ENCODE measurements around the gene SLC25A4. TPM values are rescaled to one million over a fixed set of nuclear protein-coding genes. Genes with fewer than 3 reads are reported as not detected.

The SLC25A4 gene
- total RNA-seq, result 16.9 and 20.0 TPM in 2 replicates

DNA sequence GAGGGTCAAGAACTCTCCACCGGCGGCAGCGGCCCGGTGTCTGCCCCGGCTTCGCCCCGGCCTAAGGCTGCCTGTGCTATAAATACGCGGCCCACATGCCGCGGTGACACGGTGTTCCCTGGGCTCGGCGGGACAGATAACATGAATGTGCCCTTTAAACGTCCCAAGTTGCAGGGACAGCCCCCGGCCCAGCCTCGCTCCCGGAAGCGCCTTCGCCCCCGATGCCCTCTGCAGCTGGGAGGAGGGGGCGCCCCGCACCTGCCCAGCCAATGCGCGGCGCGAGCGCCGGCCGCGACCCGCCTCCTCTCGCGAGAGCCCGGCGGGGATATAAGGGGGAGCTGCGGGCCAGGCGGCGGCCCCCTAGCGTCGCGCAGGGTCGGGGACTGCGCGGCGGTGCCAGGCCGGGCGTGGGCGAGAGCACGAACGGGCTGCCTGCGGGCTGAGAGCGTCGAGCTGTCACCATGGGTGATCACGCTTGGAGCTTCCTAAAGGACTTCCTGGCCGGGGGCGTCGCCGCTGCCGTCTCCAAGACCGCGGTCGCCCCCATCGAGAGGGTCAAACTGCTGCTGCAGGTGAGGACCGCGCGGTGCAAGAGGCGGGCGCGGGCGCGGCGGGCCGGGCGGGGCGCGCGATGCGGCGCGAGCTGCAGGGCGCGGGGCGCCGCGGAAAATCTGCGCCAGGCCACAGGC lies at the start of gene SLC25A4:
Gene SLC25A4 (plus strand): TSS at position 355 of the 689 bp plus-strand sequence. CDS start 107 bp downstream, at position 462.
- Histone ChIP-seq H3K27me3 (ENCODE audit: control insufficient read depth, insufficient read depth, low read length) (no peaks in the 10 kb centered on the region), H3K4me3 (ENCODE audit: low read depth, low read length) (peak within 1 kb of the TSS; percentile 71), H3K36me3 (ENCODE audit: control insufficient read depth, insufficient read depth, low read length) (peaks cover 5% of the 10 kb centered on the region)
- DNase-seq (ENCODE audit: low read depth), result peak; percentile 40
- FAIRE-seq, result no peak
- TF ChIP-seq, protein P1, sequence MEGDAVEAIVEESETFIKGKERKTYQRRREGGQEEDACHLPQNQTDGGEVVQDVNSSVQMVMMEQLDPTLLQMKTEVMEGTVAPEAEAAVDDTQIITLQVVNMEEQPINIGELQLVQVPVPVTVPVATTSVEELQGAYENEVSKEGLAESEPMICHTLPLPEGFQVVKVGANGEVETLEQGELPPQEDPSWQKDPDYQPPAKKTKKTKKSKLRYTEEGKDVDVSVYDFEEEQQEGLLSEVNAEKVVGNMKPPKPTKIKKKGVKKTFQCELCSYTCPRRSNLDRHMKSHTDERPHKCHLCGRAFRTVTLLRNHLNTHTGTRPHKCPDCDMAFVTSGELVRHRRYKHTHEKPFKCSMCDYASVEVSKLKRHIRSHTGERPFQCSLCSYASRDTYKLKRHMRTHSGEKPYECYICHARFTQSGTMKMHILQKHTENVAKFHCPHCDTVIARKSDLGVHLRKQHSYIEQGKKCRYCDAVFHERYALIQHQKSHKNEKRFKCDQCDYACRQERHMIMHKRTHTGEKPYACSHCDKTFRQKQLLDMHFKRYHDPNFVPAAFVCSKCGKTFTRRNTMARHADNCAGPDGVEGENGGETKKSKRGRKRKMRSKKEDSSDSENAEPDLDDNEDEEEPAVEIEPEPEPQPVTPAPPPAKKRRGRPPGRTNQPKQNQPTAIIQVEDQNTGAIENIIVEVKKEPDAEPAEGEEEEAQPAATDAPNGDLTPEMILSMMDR (IDR thresholded peaks at IDR 0.05; ENCODE audit: insufficient read depth, low read length, severe bottlenecking), result peak; percentile 55

DNA sequence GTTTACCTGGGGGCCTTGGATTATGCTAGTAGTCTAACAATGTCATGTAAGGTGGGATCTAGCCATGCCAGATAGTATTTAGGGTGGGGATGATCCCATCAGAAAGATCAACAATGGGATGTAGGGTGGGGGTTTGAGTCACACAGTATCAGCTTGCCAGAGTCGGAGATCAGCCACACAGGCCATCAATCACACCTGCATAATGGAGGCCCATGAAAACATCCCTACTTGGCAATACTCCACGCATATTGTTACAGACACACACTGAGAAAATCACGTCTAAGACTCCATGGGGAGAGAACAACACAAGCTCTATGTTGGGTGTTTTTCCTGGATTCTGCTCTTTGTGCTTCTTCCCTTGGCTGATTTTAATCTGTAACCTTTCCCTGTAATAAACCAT lies 49.5 kb upstream of the SLC25A4 start:
- no peak overlapping the region for H3K4me3 ChIP-seq (ENCODE audit: low read depth, low read length)
- TF ChIP-seq, protein P1 (IDR thresholded peaks at IDR 0.05; ENCODE audit: insufficient read depth, low read length, severe bottlenecking), result no peak
- DNase-seq (ENCODE audit: low read depth) (no peak), FAIRE-seq (no peak)
- H3K36me3 ChIP-seq (ENCODE audit: control insufficient read depth, insufficient read depth, low read length), result no peaks in the 10 kb centered on the region
- H3K27me3 ChIP-seq (ENCODE audit: control insufficient read depth, insufficient read depth, low read length), result no peaks in the 10 kb centered on the region

DNA sequence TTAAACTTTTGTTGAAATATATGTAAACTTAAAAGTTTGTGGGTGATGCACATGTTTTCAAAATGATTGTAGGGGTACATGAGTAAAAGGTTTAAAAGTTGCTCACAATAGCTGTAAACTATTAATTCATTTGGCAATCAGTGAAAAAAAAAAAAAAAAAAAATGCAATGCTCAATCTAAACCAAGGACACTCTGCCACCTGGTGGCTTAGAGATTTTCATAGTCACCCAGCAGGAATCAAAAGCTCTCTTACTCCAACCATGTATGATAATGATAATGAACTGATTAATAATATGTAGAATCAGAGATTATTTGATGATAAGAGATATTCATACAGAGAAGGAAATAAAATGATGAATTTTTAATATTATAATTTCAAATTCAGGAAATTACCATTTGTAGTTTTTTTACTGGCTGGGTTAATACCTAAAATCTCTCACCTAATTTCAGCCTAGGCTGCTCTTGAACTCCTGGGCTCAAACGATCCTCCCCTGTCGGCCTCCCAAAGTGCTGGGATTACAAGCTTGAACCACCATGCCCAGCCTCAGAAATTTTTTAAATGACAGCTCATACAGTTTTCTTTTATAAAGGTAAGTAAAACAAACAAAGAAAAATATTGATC lies 46.9 kb upstream of the SLC25A4 start:
- Histone ChIP-seq H3K4me3 (ENCODE audit: low read depth, low read length) (no peak overlapping the region), H3K36me3 (ENCODE audit: control insufficient read depth, insufficient read depth, low read length) (no peaks in the 10 kb centered on the region), H3K27me3 (ENCODE audit: control insufficient read depth, insufficient read depth, low read length) (no peaks in the 10 kb centered on the region)
- FAIRE-seq, result no peak
- DNase-seq (ENCODE audit: low read depth), result peak; percentile 46
- TF ChIP-seq, protein P1 (IDR thresholded peaks at IDR 0.05; ENCODE audit: insufficient read depth, low read length, severe bottlenecking), result peak; percentile 32

DNA sequence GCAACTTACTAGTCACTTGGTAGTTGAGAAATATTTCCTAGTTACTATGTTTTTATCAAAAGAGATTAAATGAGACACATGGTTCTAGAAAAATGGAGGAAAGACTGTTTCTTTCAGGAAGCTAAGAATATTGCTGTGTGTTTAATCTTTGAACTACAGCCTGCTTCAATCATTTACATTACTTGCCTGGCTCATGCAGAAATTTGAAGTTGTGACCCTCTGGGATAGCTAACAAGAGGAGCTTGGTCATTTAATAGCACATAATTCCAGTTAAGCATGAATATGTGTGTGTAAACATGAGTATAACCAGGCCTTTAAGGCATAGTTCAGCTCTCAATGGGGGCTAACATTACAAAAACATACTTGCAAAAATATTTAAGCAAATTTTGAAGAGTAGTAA lies 44.6 kb upstream of the SLC25A4 start:
- DNase-seq (ENCODE audit: low read depth) (no peak), FAIRE-seq (no peak)
- TF ChIP-seq, protein P1 (IDR thresholded peaks at IDR 0.05; ENCODE audit: insufficient read depth, low read length, severe bottlenecking), result no peak

DNA sequence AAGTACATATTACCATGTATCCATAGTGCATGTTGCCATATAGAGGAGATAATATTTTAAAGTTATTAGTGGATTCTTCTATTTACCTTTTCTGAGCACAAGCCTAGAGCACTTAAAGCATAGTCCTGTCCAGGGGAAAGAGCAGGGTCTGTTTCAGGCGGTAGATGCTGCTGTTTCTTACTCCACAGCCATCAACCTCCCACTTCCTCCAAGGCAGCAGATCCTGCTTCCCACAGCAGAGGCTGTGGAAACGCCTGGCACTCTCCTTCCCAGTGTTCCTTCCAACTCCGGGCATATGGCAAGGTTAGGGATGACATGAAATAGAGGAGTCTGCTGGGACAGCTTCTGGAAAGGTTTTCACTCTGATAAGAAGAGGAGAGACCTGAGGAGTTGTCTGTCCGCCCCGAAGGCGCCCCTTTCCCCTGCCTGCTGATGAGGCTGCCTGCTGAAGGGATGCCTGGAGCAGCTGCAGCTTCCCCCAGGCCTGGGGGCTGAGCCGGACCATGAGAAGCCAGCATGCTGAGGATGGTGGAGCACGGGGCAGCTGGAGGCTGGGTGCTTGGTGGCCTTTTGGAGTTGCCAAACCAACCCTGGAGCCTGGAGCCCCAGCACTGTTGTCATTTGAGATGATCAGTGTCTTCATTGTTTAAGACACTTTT lies 43.9 kb upstream of the SLC25A4 start:
- DNase-seq (ENCODE audit: low read depth), result no peak
- Histone ChIP-seq H3K36me3 (ENCODE audit: control insufficient read depth, insufficient read depth, low read length) (no peaks in the 10 kb centered on the region), H3K4me3 (ENCODE audit: low read depth, low read length) (no peak overlapping the region), H3K27me3 (ENCODE audit: control insufficient read depth, insufficient read depth, low read length) (no peaks in the 10 kb centered on the region)
- TF ChIP-seq, protein P1 (IDR thresholded peaks at IDR 0.05; ENCODE audit: insufficient read depth, low read length, severe bottlenecking), result no peak
- no peak for FAIRE-seq

More for the DNA sequence above, 44.6 kb upstream of the SLC25A4 start:
- H3K4me3 ChIP-seq (ENCODE audit: low read depth, low read length), result no peak overlapping the region
- H3K36me3 ChIP-seq (ENCODE audit: control insufficient read depth, insufficient read depth, low read length), result no peaks in the 10 kb centered on the region
- no peaks in the 10 kb centered on the region for H3K27me3 ChIP-seq (ENCODE audit: control insufficient read depth, insufficient read depth, low read length)

Data from bronchial epithelial cell (primary cell).